Stimulated activated CD4-positive, alpha-beta T cell treated with anti-CD3 and anti-CD28 coated beads, Interleukin-12 subunit alpha, Interleukin-12 subunit beta, amount 100 ng/mL, for 24 hours (primary cell): ENCODE results near the gene TCF7L2.

Experiments
- DNase-seq, 2 experiments: peaks; one replicate each; pipeline ENCODE4 v3.0.0-alpha.2; 2020; ENCODE audit warnings: low read depth in 2 of 2

TCF7L2 gene

GRCh38 chr10:113022265-113022664, 72.2 kb downstream of the TCF7L2 start:
- no peak for DNase-seq

- no peak for DNase-seq
These were observed 73.0 kb downstream of the TCF7L2 start for GRCh38 chr10:113023017-113023416.

GRCh38 chr10:113024930-113025329, 74.9 kb downstream of the TCF7L2 start:
- DNase-seq: no peak

GRCh38 chr10:113025487-113025886, 75.4 kb downstream of the TCF7L2 start:
- no peak for DNase-seq

GRCh38 chr10:113026679-113027078, 76.6 kb downstream of the TCF7L2 start:
- no peak for DNase-seq

GRCh38 chr10:113027230-113027573, 77.2 kb downstream of the TCF7L2 start:
- DNase-seq: no peak

- DNase-seq: no peak
These were observed 77.8 kb downstream of the TCF7L2 start for GRCh38 chr10:113027574-113028455.

GRCh38 chr10:113028456-113029440, 78.7 kb downstream of the TCF7L2 start:
- no peak for DNase-seq

- no peak for DNase-seq
These were observed 80.4 kb downstream of the TCF7L2 start for GRCh38 chr10:113030453-113030852.

- no peak for DNase-seq
These were observed 81.1 kb downstream of the TCF7L2 start for GRCh38 chr10:113031147-113031546.

- DNase-seq: no peak
These were observed 83.9 kb downstream of the TCF7L2 start for GRCh38 chr10:113033991-113034390.

GRCh38 chr10:113035732-113036312, 85.8 kb downstream of the TCF7L2 start:
- no peak for DNase-seq

- no peak for DNase-seq
These were observed 86.6 kb downstream of the TCF7L2 start for GRCh38 chr10:113036619-113037018.

- no peak for DNase-seq
These were observed 87.2 kb downstream of the TCF7L2 start for GRCh38 chr10:113037218-113037617.

GRCh38 chr10:113038183-113038582, 88.1 kb downstream of the TCF7L2 start:
- DNase-seq: no peak

- no peak for DNase-seq
These were observed 88.9 kb downstream of the TCF7L2 start for GRCh38 chr10:113038985-113039384.

GRCh38 chr10:113041324-113041723, 91.3 kb downstream of the TCF7L2 start:
- no peak for DNase-seq

GRCh38 chr10:113041841-113042750, 92.0 kb downstream of the TCF7L2 start:
- no peak for DNase-seq

- DNase-seq: no peak
These were observed 92.8 kb downstream of the TCF7L2 start for GRCh38 chr10:113042868-113043267.

- no peak for DNase-seq
These were observed 94.1 kb downstream of the TCF7L2 start for GRCh38 chr10:113044016-113044755.
